Pulmonary artery endothelial cell (primary cell): Measurements from ENCODE around the gene ARHGEF16. TPM values are rescaled to one million over a fixed set of nuclear protein-coding genes. Genes with fewer than 3 reads are reported as not detected.

Experiments
- DNase-seq: peaks from one replicate; pipeline ENCODE4 v3.0.0-alpha.2; 2011; ENCODE audit warnings: low read depth, low spot score
- total RNA-seq: library from RNA; depleted of rRNA; stranded (reverse); fragments of >200 nt; gene quantifications from 2 replicates; pipeline ENCODE4 v1.2.3, GENCODE V29; 2014

The ARHGEF16 gene
- total RNA-seq, 1 donor from 2014 or later = 0.66 TPM

DNA sequence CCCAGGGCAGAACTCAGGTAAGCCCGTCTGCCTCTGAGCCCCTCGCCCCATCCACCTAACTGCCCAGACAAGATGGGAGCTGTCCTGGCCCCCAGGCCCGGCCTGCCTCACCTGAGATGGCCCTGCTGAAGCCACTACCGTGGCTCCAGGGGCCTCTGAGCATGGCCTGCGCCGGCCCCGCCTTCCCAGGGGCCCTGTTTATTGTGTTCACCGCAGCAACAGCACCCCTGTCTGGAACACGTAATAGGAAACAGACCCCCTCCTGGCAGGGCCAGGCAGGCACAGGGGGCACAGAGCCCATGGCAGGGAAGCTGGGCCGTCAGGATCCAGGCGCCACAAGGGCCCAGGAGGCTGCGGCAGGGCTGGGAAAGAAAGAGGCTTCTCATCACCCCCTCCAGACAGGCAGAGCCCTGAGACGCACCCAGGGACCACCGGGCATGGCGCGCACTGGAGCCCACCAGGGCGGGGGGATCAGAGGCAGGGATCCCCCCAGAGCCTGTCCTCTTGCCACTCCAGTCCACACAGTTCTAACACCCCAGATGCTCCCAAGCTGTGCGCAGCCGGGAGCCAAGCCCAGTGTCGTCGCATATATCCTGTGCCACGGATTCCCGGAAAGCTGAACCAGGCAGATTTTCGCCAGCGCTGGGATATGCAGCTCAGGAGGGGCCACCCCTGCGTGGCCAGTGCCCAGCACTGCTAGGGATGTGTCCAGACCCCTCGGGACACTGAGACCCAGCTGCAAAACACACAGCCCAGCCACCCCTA is 62.6 kb downstream of the ARHGEF16 start:
- DNase-seq = no peak

DNA sequence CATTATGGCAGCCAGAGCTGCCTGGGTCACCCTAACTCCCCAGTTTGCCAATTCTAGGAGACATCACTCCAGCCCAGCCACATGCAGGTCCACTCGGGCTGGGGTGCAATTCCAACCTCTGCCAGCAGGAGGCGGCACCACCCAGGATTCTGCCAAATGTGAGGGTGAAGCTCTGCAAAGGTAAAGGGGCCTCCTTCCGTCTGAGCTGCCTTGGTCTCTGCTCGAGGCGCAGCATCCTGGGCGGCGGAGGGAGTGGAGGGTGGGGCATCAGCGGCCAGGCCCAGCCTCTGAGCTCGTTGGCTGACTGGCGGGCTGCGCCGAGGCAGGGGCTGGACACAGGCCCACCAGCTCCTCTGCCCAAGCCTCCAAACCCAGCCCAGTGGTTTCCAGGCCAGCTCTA is 63.8 kb downstream of the ARHGEF16 start:
- no peak for DNase-seq

DNA sequence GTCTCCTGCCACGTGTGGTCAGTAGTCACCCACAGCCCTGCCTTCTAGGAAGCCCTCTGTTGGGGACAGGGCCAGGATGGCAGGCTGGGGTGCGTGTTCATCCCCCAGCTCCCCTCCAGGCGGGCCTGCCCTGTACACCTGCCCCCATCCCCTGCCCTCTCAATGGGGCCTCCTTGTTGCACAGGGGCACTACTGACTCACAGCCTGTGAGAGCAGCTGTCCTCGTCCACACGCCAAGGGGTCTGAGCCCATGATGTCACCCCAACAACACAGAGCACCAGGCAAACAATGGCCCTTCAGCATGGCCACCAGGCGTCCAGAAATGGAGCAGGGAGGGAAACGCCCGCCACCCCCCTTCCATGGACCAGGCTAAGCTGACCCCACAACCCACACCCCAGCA is 64.3 kb downstream of the ARHGEF16 start:
- DNase-seq = no peak

DNA sequence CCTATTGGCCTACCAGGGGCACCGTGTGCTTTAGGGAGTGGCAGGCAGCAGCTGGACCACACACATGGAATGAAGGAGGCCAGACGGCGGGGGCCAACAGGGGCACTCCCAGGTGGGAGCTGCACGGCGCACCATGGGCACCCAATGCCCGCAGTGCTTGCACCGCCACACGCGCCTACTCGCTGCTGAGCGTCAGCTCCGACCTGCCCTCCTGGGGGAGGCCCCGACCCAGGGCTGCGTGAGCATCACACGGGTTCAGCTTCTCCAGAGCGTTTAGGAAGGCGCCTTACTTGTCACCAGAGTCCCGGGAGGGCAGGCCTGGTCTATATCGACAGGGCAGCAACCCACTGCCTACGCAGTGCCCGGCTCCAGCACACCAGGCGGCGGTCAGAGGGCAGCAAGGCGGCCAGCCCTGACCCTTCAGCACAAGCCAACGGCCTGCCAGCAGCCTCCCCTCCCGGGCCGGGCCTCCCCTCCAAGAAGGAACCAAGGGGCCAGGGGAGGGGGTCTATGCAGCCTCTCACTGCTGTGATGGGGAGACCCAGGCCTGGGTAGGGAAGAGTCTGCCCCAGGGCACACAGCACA is 64.9 kb downstream of the ARHGEF16 start:
- DNase-seq = no peak

DNA sequence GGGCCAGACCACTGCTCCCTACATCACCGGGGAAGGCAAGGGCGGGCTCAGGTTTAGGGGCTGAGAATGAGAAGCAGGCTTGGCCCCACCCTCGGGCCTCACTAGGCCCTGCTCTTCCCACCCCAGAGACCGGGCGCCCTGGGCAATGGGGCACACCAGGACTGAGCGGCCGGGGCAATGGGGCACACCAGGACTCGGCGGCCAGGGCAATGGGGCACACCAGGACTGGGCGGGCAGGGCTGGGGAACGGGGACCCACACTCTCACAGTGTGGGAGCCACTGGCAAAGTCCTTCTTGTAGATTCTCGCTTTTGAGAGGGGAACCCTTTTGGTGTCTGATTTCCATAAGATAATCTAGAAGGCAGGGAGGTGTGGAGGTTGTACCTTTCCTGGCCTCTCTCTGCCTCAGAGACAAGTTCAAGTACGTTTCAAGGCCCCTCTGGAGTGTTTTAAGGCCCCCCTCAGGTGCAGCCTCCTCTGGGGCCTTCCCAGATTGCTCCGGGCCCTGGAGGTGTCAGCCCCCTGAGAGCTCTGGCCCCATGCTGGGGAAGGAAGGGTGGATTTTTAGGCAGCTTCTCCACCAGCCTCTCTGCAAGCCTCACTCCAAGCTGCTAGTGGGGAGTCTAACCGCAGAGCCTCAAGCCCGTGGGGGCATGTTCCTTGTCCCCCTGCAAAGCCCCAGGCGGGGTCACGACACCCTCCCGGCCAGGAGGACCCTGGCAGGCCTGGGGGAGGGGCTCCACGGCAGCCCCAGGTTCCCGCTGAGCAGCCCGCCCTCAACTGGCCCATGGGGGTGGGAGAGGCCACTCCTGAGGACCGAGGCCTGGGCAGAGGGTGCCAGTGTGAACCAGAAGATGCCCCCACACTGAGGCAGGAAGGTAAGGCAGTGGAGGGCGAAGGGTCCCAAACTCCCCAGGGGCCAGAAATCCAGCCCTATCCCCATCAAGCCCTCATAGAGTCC is 66.2 kb downstream of the ARHGEF16 start:
- DNase-seq = no peak

DNA sequence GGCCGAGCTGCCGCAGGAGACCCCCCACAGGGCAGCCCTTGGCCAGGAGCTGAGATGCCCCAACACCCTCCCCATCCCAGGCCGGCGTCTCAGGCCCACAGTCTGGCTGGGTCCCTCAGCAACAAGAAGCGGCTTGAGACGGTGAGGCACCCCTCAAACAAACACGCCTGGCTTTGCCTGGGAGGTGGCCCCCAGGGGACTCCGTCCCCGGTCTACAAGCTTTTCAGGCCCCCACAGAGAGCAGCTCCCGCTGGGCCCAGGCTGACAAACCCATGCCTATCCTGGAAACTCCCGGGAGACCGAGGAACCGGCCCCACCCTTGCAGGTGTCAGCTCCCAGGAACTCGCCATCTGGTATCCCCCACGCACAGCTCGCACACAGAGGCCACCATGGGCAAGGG is 67.0 kb downstream of the ARHGEF16 start:
- DNase-seq = no peak

DNA sequence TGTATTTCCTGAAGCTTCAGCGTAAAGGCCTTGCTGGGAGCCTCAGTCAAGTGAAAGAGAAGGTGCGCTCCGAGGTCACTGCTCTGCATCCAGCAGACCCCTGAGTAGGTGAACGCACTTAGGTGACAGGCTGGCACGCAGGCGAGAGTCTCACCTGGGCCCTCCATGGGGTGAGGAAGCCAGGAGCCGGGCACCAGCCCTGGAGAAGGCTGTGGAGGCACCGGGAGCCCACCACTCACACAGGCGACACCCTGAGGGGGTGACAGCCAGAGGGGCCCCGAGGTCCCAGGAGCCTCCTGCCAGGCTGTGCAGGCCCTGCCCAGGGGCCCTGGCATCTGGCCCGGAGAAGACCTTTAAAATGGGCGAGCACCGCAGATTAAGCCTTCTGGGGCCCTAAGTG is 67.6 kb downstream of the ARHGEF16 start:
- no peak for DNase-seq

DNA sequence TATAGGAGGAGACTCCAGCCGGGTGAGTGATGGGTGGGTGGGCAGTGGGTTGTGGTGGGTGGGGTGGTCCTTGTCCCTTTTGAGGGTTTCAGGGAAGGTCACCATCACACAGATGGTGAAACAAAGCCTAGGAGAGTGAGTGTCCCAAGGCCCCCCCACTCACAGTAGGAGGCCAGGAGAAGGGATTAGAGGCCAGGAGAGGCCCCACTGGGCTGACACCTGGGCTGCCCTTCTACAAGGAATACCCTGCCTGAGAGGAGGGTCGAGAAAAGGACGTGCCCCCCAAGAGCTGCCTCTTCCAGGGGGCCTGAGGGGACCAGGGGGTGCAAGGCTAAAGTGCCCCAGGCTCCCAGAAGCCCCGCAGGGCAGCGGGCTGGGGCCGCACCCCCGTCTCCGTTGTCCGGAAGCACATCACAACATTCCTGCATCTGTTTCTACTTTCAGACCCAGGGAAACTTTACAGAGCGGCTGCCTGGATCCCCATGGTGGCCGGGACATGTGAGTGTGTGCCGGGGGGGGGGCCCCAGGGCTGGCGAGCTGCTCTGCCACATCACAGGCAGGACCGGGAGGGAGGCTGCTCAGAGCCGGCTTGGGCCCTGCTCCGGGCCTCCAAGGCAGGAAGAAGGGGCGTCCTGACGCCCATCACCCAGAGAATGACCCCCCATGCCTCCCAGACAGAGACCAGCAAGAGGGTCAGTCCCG is 68.2 kb downstream of the ARHGEF16 start:
- no peak for DNase-seq

DNA sequence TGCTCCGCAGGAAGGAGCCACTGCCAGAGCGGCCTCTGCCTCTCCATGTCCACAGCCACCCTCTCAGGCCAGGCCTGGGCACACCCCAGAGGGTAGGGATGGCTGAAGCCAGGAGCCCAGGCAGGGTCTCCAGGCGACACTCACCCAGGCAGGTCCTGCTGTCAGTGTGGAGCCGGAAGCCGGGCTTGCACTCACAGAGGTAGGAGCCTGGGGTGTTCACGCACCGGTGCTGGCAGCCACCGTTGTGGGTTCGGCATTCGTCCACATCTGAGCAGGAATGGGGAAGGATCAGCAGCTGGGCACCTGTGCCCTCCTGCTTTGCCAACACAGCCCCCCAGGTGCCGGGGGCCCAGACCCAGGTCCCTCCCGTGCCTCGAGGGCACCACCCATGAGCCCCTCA is 69.5 kb downstream of the ARHGEF16 start:
- no peak for DNase-seq

DNA sequence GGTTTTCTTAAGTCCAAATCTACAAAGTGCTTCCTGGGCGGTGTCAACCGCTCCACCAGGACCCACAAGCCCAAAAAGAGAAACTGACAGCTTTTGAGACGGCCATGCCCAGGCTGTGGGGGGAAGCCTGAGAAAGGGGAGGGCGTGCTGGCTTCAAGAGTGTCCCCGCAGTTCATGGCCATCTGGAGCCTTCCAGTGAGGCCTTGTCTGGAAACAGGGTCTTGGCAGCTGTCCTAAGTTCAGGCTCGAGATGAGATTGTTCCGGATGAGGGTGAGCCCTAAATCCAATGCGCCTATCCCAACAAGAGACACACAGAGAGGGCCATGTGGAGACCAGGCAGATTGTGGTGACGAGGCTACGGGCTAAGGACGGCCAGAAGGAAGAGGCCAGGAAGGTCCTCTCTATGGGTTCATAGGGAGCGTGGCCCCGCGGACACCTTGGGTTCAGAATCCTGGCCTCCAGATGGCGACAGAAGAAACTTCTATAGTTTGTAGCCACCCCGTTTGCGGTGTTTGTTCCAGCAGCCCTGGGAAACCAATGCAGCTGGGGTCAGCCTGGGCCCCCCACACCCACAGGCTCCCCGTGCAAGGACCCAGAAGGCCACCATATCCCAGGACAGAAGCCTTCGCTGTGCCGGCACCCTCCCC is 70.2 kb downstream of the ARHGEF16 start:
- DNase-seq = no peak

DNA sequence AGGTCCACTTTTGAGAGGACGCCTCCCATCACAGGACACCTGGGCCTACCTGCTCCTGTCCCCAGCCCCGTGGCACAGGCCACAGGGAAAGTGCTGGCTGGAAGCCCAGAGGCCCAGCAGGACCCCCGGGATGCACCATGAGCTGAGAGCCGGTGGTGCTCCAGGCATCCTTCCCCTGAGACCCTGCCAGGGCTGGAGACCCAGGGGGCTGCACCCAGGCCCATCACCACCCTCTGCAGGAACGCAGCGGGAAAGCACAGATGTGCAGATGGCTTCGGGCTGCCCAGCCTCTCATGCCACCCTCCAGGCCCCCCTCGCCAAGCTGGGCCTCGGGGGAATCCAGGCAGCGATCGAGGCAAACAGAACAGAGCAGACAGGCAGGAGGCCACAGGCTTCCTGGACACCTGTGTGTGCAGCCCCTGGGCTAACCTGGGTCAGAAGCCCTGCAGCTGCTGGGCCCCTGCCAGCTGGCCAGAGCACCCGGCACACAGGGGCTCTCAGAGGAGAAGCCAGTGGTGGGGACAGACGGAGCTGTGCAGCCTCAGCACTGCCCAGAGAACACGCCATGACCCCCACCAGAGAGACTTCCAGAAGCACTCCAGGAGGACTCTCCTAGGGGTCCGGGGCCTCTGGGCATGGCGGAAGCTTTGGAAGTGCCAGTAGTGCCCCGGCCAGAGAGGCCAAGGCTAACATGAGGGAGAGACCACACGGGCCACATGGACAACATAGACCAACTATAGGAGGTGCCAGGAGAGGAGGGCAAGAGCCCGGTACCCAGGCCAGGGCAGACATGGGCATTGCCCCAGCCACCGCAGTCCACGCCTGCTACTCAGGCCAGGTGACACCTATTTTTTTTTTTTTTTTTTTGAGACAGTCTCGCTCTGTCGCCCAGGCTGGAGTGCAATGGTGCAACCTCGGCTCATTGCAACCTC is 71.4 kb downstream of the ARHGEF16 start:
- DNase-seq = no peak

DNA sequence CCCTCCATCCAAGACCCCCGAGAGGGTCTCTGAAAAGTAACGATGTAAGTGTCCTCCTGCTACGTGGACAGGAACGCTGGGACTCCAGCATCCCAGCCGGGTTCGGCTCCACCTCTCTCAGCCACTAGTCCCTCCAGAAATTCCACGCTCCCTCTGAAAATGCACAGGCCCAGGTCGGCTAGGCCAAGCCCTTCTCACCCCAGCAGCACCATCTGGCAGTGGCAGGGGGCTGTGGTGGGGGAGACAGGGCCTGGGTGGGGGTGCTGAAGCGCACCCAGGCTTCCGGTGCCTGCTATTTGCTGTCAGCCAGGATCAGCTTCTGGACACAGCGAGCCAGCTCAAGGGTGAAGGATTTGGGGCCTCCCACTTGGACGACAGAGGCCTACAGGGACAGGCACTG is 73.3 kb downstream of the ARHGEF16 start:
- no peak for DNase-seq

DNA sequence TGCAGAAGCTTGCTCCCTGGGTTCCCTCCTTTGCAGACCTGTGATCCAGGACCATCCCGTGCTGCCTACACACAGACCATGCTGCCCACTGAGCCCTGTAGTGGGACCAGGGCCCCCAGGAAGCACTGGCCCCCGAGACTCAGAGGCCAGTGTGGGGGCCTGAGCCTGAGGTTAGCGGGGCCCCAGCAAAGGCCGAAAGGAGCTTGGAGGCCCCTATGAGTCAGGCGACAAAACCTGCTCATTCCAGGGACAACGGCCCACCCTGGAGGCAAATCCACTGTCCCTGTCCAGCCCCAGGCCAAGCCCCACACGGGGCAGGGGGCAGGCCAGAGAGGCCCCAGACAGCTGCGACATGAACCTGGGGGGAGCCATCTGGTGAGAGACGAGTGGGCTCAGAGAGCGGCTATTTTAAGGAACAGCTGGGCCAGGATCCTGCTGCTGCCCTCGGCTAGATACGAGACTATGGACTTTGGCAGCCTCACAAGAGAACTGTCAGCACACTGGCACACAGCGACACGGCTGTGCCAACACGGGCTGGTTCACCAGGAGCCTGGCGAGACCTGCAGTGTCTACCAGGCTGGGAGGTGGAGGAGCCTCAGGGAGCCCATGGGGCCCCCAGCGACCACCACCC is 74.7 kb downstream of the ARHGEF16 start:
- DNase-seq = no peak

DNA sequence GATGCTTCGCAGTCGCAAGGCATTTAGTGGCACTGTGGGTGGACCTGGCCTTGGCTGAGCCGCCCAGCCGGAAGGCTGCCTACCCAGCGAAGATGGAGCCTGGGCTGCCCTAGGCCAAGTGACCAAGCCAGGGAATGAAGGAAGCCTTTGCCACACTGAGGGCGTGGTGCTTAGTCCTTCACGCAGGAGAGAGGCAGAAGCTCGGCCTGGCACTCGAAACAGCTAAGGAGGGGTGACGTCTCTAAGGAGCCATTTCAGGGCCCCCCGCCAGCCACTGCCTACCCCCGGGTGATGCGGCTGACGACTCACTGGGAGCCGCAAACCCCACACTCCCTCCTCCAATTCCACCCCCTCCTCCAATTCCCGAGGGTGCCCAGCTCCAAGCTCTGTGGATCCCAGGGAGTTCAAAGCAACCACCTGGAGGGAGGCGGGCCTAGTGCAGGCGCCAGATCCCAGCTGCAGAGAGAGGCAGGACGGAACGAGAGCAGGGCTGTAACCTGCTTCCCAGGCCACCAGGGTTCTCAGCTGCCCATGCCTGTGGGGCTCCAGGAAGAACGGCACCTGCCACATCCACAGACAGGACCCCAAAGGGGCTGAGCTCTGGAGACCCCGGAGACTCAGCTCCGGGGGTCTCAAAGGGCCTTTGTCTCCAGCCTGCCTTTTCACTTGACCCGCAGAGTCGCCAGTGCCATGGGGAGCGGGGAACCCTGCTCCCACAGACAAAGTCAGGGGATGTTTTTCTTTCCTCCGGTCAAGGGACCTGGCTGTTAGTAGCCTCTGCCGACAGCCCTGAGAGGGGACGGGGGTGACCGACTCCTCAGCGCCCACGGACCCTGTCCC is 75.8 kb downstream of the ARHGEF16 start:
- no peak for DNase-seq
